HG02623 (cell line): ENCODE data around the gene PRRG1.
"Not testable (repeated sequence)": the region's sequence is repeated elsewhere in the genome, so short reads cannot be mapped to it uniquely, and the experiment has no call there.

Source experiments
- ATAC-seq: cut with Tn5 transposase; IDR thresholded peaks from one replicate; pipeline ENCODE4 v1.9.1; 2021; ENCODE audit warnings: moderate library complexity; ENCODE audit not compliant: unreplicated experiment

PRRG1 gene

GRCh38 chrX:37371578-37371991, 22.4 kb downstream of the PRRG1 start:
- ATAC-seq, result no peak

- ATAC-seq, result no peak
Observed at GRCh38 chrX:37378404-37378803, 29.2 kb downstream of the PRRG1 start.

GRCh38 chrX:37378830-37379229, 29.7 kb downstream of the PRRG1 start:
- no peak for ATAC-seq

- ATAC-seq, result no peak
Observed at GRCh38 chrX:37380256-37380655, 31.1 kb downstream of the PRRG1 start.

GRCh38 chrX:37380924-37381323, 31.8 kb downstream of the PRRG1 start:
- no peak for ATAC-seq

- ATAC-seq, result no peak
Observed at GRCh38 chrX:37383313-37383712, 34.1 kb downstream of the PRRG1 start.

- ATAC-seq, result no peak
Observed at GRCh38 chrX:37388413-37388812, 39.2 kb downstream of the PRRG1 start.

GRCh38 chrX:37405956-37406355, 56.8 kb downstream of the PRRG1 start:
- ATAC-seq, result no peak

GRCh38 chrX:37407736-37408135, 58.6 kb downstream of the PRRG1 start:
- no peak for ATAC-seq

GRCh38 chrX:37409278-37409677, 60.1 kb downstream of the PRRG1 start:
- no peak for ATAC-seq

GRCh38 chrX:37420185-37420584, 71.0 kb downstream of the PRRG1 start:
- no peak for ATAC-seq

- no peak for ATAC-seq
Observed at GRCh38 chrX:37420756-37421155, 71.6 kb downstream of the PRRG1 start.

GRCh38 chrX:37424000-37424429, 74.9 kb downstream of the PRRG1 start:
- ATAC-seq, result no peak

- no peak for ATAC-seq
Observed at GRCh38 chrX:37425370-37425769, 76.2 kb downstream of the PRRG1 start.

- not testable (repeated sequence) for ATAC-seq
Observed at GRCh38 chrX:37428962-37429361, 79.8 kb downstream of the PRRG1 start.

GRCh38 chrX:37434362-37434761, 85.2 kb downstream of the PRRG1 start:
- no peak for ATAC-seq

- ATAC-seq, result no peak
Observed at GRCh38 chrX:37437160-37437559, 88.0 kb downstream of the PRRG1 start.

- ATAC-seq, result no peak
Observed at GRCh38 chrX:37441377-37441776, 92.2 kb downstream of the PRRG1 start.

GRCh38 chrX:37445182-37445581, 96.0 kb downstream of the PRRG1 start:
- ATAC-seq, result no peak

GRCh38 chrX:37453821-37454220, 104.7 kb downstream of the PRRG1 start:
- ATAC-seq, result no peak

GRCh38 chrX:37454537-37455285, 105.5 kb downstream of the PRRG1 start:
- ATAC-seq, result no peak

GRCh38 chrX:37455381-37455780, 106.2 kb downstream of the PRRG1 start:
- ATAC-seq, result no peak

GRCh38 chrX:37460285-37460684, 111.1 kb downstream of the PRRG1 start:
- ATAC-seq, result not testable (repeated sequence)
